GM19463 (cell line): ENCODE measurements around the gene VAV2.

Source experiments
- ATAC-seq: cut with Tn5 transposase; IDR thresholded peaks from one replicate; pipeline ENCODE4 v1.9.1; 2021; ENCODE audit warnings: mild to moderate bottlenecking, moderate library complexity; ENCODE audit not compliant: unreplicated experiment

VAV2 gene

GRCh38 chr9:133823189-133824105 lies 168.7 kb downstream of the VAV2 start:
- ATAC-seq, result peak; percentile 47

GRCh38 chr9:133822430-133823065 lies 169.6 kb downstream of the VAV2 start:
- no peak for ATAC-seq

GRCh38 chr9:133821601-133822429 lies 170.3 kb downstream of the VAV2 start:
- no peak for ATAC-seq

GRCh38 chr9:133819923-133820322 lies 172.2 kb downstream of the VAV2 start:
- ATAC-seq, result no peak

GRCh38 chr9:133818444-133818843 lies 173.7 kb downstream of the VAV2 start:
- no peak for ATAC-seq

GRCh38 chr9:133815781-133816180 lies 176.3 kb downstream of the VAV2 start:
- ATAC-seq, result no peak

GRCh38 chr9:133814586-133815208 lies 177.4 kb downstream of the VAV2 start:
- no peak for ATAC-seq

GRCh38 chr9:133813749-133814585 lies 178.2 kb downstream of the VAV2 start:
- ATAC-seq, result no peak

GRCh38 chr9:133812941-133813748 lies 179.0 kb downstream of the VAV2 start:
- ATAC-seq, result no peak

GRCh38 chr9:133812077-133812868 lies 179.9 kb downstream of the VAV2 start:
- ATAC-seq, result no peak

GRCh38 chr9:133811471-133811870 lies 180.7 kb downstream of the VAV2 start:
- no peak for ATAC-seq

GRCh38 chr9:133810556-133811195 lies 181.4 kb downstream of the VAV2 start:
- ATAC-seq, result no peak

GRCh38 chr9:133809335-133809734 lies 182.8 kb downstream of the VAV2 start:
- ATAC-seq, result no peak

GRCh38 chr9:133807818-133808217 lies 184.3 kb downstream of the VAV2 start:
- ATAC-seq, result no peak

GRCh38 chr9:133807037-133807436 lies 185.1 kb downstream of the VAV2 start:
- ATAC-seq, result no peak

- no peak for ATAC-seq
Observed at GRCh38 chr9:133806623-133807010, 185.5 kb downstream of the VAV2 start.

GRCh38 chr9:133805876-133806622 lies 186.1 kb downstream of the VAV2 start:
- no peak for ATAC-seq
